ENCODE measurements around the gene STIM1.

The STIM1 gene

GRCh38 chr11:3933165-3933628 is 77.7 kb downstream of the STIM1 start:
- H3K27me3 ChIP-seq (ENCODE audit: insufficient read depth, low read length), result no peaks in the 10 kb centered on the region
- H3K9ac ChIP-seq (ENCODE audit: low read length), result no peak overlapping the region
- no peak overlapping the region for H3K4me2 ChIP-seq (ENCODE audit: low read length)
- H3K4me3 ChIP-seq (ENCODE audit: low read depth, low read length, poor library complexity, severe bottlenecking), result no peak overlapping the region
- no peaks in the 10 kb centered on the region for H3K9me3 ChIP-seq (ENCODE audit: low read length)
- peaks cover 18% of the 10 kb centered on the region; the same call in 1 of the 2 replicates for H3K36me3 ChIP-seq (ENCODE audit: insufficient read depth, low read length)
- no peaks in the 10 kb centered on the region for H3K79me2 ChIP-seq (ENCODE audit: insufficient read depth, low read length)
- TF ChIP-seq, protein P1, sequence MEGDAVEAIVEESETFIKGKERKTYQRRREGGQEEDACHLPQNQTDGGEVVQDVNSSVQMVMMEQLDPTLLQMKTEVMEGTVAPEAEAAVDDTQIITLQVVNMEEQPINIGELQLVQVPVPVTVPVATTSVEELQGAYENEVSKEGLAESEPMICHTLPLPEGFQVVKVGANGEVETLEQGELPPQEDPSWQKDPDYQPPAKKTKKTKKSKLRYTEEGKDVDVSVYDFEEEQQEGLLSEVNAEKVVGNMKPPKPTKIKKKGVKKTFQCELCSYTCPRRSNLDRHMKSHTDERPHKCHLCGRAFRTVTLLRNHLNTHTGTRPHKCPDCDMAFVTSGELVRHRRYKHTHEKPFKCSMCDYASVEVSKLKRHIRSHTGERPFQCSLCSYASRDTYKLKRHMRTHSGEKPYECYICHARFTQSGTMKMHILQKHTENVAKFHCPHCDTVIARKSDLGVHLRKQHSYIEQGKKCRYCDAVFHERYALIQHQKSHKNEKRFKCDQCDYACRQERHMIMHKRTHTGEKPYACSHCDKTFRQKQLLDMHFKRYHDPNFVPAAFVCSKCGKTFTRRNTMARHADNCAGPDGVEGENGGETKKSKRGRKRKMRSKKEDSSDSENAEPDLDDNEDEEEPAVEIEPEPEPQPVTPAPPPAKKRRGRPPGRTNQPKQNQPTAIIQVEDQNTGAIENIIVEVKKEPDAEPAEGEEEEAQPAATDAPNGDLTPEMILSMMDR (IDR thresholded peaks at IDR 0.05; ENCODE audit: low read length), result no peak
- no peak for TF ChIP-seq EZH2 (IDR thresholded peaks at IDR 0.05; ENCODE audit: borderline replicate concordance, low read length)
- H3F3A ChIP-seq (ENCODE audit: insufficient read depth, low read length), result no peaks in the 10 kb centered on the region
- no peak overlapping the region for H3K27ac ChIP-seq (ENCODE audit: low read depth, low read length, poor library complexity, severe bottlenecking)
- H2AFZ ChIP-seq (ENCODE audit: low read length), result no peak overlapping the region
- H3K4me1 ChIP-seq (ENCODE audit: insufficient read depth, low read length, severe bottlenecking), result no peaks in the 10 kb centered on the region
- no peaks in the 10 kb centered on the region for H4K20me1 ChIP-seq (ENCODE audit: insufficient read depth, low read length)
- no peaks in the 10 kb centered on the region for H3K9me2 ChIP-seq (ENCODE audit: low read depth, low read length)

GRCh38 chr11:3934658-3935057 is 79.2 kb downstream of the STIM1 start:
- H3K4me1 ChIP-seq (ENCODE audit: insufficient read depth, low read length, severe bottlenecking), result no peaks in the 10 kb centered on the region
- no peaks in the 10 kb centered on the region for H3K9me2 ChIP-seq (ENCODE audit: low read depth, low read length)
- peaks cover 18% of the 10 kb centered on the region; the same call in 1 of the 2 replicates for H3K36me3 ChIP-seq (ENCODE audit: insufficient read depth, low read length)
- H3K27me3 ChIP-seq (ENCODE audit: insufficient read depth, low read length), result no peaks in the 10 kb centered on the region
- H3K9ac ChIP-seq (ENCODE audit: low read length), result no peak overlapping the region
- H4K20me1 ChIP-seq (ENCODE audit: insufficient read depth, low read length), result no peaks in the 10 kb centered on the region
- no peak overlapping the region for H2AFZ ChIP-seq (ENCODE audit: low read length)
- no peak overlapping the region for H3K4me3 ChIP-seq (ENCODE audit: low read depth, low read length, poor library complexity, severe bottlenecking)
- no peak overlapping the region for H3K4me2 ChIP-seq (ENCODE audit: low read length)
- H3K79me2 ChIP-seq (ENCODE audit: insufficient read depth, low read length), result no peaks in the 10 kb centered on the region
- H3F3A ChIP-seq (ENCODE audit: insufficient read depth, low read length), result no peaks in the 10 kb centered on the region
- TF ChIP-seq EZH2 (IDR thresholded peaks at IDR 0.05; ENCODE audit: borderline replicate concordance, low read length), result no peak
- TF ChIP-seq, protein P1 (IDR thresholded peaks at IDR 0.05; ENCODE audit: low read length), result no peak
- no peak overlapping the region for H3K27ac ChIP-seq (ENCODE audit: low read depth, low read length, poor library complexity, severe bottlenecking)
- no peaks in the 10 kb centered on the region for H3K9me3 ChIP-seq (ENCODE audit: low read length)

DNA sequence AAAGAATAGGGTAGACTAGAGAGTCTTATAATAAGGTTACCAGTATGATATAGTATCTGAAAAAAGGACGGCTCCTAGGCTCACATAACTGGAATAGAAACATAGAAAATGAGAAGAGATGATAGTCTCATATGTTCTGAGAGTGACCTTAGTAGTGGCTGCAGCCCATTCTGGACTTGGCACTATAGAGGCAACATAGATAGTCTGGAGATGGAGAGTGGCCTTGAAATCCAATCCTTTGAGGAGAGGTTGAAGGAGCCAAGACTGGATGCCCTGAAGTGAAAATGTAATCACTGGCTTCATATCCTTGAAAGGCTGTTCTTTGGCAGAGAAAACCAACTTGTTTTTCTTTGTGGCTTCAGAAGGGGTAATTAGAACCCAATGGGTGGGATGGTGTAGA is 81.1 kb downstream of the STIM1 start:
- H3K79me2 ChIP-seq (ENCODE audit: insufficient read depth, low read length), result no peaks in the 10 kb centered on the region
- no peaks in the 10 kb centered on the region for H4K20me1 ChIP-seq (ENCODE audit: insufficient read depth, low read length)
- no peak overlapping the region for H2AFZ ChIP-seq (ENCODE audit: low read length)
- H3K27ac ChIP-seq (ENCODE audit: low read depth, low read length, poor library complexity, severe bottlenecking), result no peak overlapping the region
- peaks cover 6% of the 10 kb centered on the region; the same call in 1 of the 2 replicates for H3K36me3 ChIP-seq (ENCODE audit: insufficient read depth, low read length)
- no peaks in the 10 kb centered on the region for H3K4me1 ChIP-seq (ENCODE audit: insufficient read depth, low read length, severe bottlenecking)
- TF ChIP-seq, protein P1 (IDR thresholded peaks at IDR 0.05; ENCODE audit: low read length), result no peak
- TF ChIP-seq EZH2 (IDR thresholded peaks at IDR 0.05; ENCODE audit: borderline replicate concordance, low read length), result no peak
- no peak overlapping the region for H3K9ac ChIP-seq (ENCODE audit: low read length)
- H3F3A ChIP-seq (ENCODE audit: insufficient read depth, low read length), result no peaks in the 10 kb centered on the region; the same call in 1 of the 2 replicates
- H3K27me3 ChIP-seq (ENCODE audit: insufficient read depth, low read length), result no peaks in the 10 kb centered on the region
- H3K4me3 ChIP-seq (ENCODE audit: low read depth, low read length, poor library complexity, severe bottlenecking), result no peak overlapping the region
- no peaks in the 10 kb centered on the region for H3K9me2 ChIP-seq (ENCODE audit: low read depth, low read length)
- H3K4me2 ChIP-seq (ENCODE audit: low read length), result no peak overlapping the region
- no peaks in the 10 kb centered on the region for H3K9me3 ChIP-seq (ENCODE audit: low read length)

All from OCI-LY1 (cell line).